ENCODE results near the gene CCDC201.

CCDC201 gene

GRCh38 chr7:45873035-45873354, at the start of gene CCDC201:
Gene CCDC201, minus strand, starts transcription at chr7:45873082. Its CDS starts 75 bp downstream, at chr7:45873007.
- no peak for DNase-seq (ENCODE audit: low read depth, low spot score)

DNA sequence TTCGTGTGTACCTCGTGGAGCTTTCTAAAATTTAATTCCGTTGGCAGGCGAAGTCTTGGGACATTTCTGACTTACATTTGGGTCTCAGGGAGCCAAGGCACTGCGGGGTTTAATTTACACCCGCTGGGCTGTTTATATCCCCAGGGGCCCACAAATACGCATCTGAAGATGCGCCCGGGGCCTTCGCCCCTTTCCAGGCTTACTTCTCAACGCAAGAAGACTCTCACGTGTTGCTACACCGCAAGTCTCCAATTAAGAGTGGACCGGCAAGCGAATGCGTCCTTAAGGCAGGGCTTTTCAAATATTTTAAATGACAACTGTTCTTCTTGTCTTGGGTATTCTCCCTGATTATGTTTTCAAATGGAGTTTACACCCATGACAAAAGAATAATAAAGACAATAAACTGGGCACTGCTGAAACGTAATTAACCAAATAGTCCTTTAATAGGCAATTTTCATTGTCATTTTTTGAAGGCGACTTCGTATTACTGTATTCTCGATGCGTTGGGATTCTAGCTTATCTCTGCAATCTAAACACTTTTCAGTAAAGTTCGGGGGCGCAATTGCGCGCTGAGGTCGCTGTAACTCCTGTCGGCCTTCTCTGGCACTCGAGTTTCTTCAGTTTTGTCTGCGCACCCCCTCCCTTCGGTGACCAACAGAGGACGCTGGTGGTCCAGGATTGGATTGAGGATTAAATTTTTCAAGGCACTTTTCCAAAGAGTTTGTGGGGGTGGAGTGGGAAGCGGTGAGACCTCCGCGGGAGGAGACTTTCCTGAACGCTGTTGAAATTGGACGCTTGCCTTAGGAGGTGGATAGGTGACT, 49.0 kb upstream of the CCDC201 start:
- no peak for DNase-seq (ENCODE audit: low read depth, low spot score)

GRCh38 chr7:45921381-45921698, 48.5 kb upstream of the CCDC201 start:
- DNase-seq (ENCODE audit: low read depth, low spot score) = no peak

- DNase-seq (ENCODE audit: low read depth, low spot score) = no peak
Observed at GRCh38 chr7:45920502-45921380, 47.9 kb upstream of the CCDC201 start, which contains the start of gene IGFBP3. Gene IGFBP3, minus strand, starts transcription at chr7:45921272. Its CDS starts 132 bp downstream, at chr7:45921140.

DNA sequence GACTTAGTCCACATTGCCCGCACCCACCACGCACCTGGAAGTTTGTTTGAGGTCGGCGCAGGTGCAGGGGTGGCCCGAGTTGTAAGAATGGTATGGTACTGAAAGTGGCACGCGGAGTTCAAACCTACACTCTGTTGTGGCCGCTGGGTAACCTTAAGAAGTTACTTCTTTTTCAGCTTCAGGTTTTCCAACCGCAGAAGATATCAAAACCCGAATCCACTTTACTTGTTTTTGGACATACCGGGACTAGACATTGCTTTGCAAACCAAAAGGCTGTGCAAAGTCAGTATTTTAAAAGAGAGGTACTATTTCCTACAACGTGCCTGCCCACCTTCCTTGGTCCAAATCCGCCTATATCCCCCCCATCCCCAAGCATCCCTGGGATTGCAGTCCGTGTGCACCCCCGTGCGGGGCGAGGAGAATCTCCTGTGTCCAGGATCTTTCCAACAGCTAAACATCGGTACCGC, 47.1 kb upstream of the CCDC201 start:
- no peak for DNase-seq (ENCODE audit: low read depth, low spot score)

DNA sequence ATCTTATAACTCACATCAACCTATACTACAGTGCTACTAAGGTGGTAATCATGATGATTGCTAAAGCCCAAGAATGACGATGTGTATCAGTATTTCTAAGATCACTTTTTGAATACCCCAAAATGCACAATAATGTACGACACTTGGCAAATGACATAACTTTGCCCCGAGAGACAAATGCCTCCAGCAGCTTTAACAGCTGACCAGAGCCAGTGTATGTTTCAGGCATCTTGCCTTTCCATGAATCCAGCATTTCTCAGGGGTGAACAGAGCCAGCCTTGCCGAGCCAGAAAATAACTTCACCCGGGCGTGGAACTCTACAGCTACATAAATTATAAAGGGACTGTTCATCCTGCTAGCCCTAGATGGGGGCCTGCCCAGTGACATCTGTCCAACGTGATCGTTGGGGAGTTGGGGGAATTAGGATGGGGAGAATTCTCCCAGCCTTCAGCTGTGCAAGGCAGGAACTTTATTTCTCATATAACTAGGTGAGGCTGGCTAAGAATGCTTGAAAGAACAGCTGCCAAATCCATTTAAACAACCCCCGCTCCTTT, 46.4 kb upstream of the CCDC201 start:
- no peak for DNase-seq (ENCODE audit: low read depth, low spot score)

DNA sequence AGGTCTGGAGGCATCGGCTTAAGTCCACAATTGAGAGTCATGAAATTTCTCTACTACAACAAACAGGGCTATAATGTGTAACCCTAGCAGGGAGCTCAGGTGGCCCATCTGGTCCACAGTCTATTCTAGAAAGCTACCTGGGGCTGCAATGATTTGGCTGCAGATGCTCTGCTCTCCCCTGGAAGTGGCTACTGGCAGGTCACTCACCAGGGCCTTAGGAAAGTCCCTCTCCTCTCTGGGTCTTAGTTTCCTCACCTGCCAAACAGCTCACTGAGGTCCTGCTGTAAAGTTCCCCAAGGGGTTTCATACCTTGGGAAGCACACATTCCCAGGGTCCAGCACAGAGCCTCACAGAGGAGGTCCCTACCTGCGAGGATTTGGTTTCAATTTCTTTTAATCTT, 45.7 kb upstream of the CCDC201 start:
- no peak for DNase-seq (ENCODE audit: low read depth, low spot score)

- DNase-seq (ENCODE audit: low read depth, low spot score) = peak; percentile 36
Observed at GRCh38 chr7:45917658-45918057, 44.8 kb upstream of the CCDC201 start.

DNA sequence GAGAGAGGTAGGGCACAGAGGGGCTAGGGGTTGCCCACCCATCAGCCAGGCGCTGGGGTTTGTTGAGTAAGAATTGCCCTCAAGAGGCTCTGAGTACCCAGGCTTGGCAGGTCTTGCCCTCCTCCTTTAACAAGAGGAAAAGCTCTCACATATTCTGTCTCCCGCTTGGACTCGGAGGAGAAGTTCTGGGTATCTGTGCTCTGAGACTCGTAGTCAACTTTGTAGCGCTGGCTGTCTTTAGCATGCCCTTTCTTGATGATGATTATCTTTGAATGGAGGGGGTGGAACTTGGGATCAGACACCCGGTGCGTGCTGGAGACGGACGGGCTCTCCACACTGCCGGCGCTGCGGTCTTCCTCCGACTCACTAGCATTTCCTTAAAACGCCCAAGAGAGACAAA, 44.2 kb upstream of the CCDC201 start:
- DNase-seq (ENCODE audit: low read depth, low spot score) = no peak

GRCh38 chr7:45915606-45916005, 42.7 kb upstream of the CCDC201 start:
- DNase-seq (ENCODE audit: low read depth, low spot score) = no peak

GRCh38 chr7:45914911-45915310, 42.0 kb upstream of the CCDC201 start:
- DNase-seq (ENCODE audit: low read depth, low spot score) = no peak

GRCh38 chr7:45912972-45913371, 40.1 kb upstream of the CCDC201 start:
- no peak for DNase-seq (ENCODE audit: low read depth, low spot score)

DNA sequence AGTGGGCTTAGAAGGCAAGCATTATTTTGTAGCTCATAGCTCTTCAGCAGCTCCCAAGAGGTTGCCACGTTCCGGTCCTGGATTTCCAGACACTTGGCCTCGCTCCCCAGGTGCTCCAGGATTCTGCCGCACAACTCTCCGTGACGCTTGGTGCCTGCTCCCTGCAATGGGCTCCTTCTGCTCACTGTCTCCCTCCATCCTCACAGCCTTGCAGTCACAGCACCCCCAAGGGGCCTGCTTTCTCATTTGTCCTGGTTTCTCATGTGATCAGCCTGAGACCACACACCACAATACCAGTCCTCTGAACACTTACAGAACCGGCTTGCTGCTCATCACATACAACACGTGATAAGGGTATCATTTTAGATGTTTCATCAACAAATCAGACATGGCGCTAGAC, 38.4 kb upstream of the CCDC201 start:
- no peak for DNase-seq (ENCODE audit: low read depth, low spot score)

DNA sequence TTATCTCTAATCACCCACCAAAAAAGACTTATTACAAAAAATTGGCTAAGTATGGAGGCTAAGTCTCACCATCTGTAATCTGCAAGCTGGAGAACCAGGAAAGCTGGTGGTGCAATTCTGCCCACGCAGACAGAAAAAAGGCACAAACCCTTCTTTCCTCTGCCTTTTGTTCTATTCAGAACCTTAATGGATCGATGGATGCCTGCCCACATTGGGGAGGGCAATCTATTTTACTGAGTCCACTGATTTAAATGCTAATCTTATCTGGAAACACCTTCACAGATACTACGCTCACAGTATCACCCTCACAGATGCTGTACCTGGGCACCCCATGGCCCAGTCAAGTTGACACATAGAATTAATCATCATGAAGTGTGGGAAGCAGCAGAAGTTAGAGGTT, 38.0 kb upstream of the CCDC201 start:
- DNase-seq (ENCODE audit: low read depth, low spot score) = no peak

- DNase-seq (ENCODE audit: low read depth, low spot score) = no peak
Observed at GRCh38 chr7:45909561-45909960, 36.7 kb upstream of the CCDC201 start.

- no peak for DNase-seq (ENCODE audit: low read depth, low spot score)
Observed at GRCh38 chr7:45902820-45903219, 29.9 kb upstream of the CCDC201 start.

GRCh38 chr7:45901566-45901965, 28.7 kb upstream of the CCDC201 start:
- no peak for DNase-seq (ENCODE audit: low read depth, low spot score)

GRCh38 chr7:45898222-45898621, 25.3 kb upstream of the CCDC201 start:
- DNase-seq (ENCODE audit: low read depth, low spot score) = no peak

- DNase-seq (ENCODE audit: low read depth, low spot score) = no peak
Observed at GRCh38 chr7:45897042-45897690, 24.3 kb upstream of the CCDC201 start.

DNA sequence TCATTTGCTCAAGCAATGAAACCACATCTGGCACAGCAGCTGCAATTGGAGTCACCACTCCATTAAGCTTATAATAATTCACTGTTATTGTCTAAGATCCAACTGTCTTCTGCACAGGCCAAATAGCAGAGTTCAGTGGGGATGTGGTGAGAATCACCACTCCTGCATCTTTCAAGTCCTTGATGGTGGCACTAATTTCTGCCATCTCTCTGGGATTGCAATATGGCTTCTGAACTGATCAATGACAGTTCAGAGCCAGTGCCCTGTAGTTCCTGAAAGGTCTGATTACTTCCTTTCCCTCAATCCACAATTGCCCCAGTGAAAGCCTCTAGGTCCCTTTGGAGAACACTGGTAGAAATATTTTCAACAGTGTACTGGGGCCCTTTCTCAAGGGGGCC, 21.8 kb upstream of the CCDC201 start:
- no peak for DNase-seq (ENCODE audit: low read depth, low spot score)

DNA sequence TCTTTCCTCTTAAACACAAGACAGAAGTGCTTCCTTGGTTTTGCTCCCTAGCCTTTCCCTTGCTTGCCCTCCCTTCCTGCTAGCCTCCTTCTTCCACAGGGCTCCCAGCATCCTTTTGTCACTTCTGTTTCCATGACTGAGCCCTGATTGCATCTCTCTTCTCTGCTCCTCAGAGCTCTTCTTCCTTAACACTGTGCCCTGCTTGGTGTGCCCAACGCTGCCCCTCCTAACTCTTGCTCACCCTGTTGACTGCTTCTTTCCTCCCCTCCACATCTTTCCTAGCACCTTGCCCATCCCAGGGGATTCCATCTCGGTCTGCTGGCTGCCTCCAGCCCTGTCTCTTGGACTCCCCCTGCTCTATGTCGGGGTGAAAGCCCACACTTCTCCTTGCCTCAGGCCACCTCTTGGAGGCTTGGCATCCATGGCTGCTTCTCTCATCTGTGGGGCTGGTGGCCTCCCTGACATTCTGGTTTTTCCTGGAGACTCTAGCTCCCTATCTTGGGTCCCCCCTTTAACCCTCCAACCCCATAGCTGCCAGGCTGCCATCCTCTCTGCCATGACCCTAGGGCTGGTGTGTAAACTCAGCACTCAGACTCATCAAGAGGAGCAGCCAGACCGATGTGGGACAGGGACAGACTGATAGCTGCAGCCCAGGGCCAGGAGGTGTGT, 21.2 kb upstream of the CCDC201 start:
- no peak for DNase-seq (ENCODE audit: low read depth, low spot score)

Data from activated CD4-positive, CD25-positive, alpha-beta regulatory T cell treated with anti-CD3 and anti-CD28 coated beads, Interleukin-2, amount 50 U/mL, for 16 hours (primary cell).